Fibroblast of mammary gland (primary cell): ENCODE measurements around the gene ATG13.
"Not testable (repeated sequence)": the region's sequence is repeated elsewhere in the genome, so short reads cannot be mapped to it uniquely, and the experiment has no call there.

Experiments
- DNase-seq: peaks from one replicate; pipeline ENCODE4 v3.0.0-alpha.2; 2010; ENCODE audit warnings: low read depth
- H3K4me3 ChIP-seq: 2 replicates; pipeline ENCODE4 v1.5.1; 2011; ENCODE audit warnings: low read depth, mild to moderate bottlenecking, low read length, moderate library complexity; ENCODE audit not compliant: control insufficient read depth
- CTCF ChIP-seq: conservative IDR thresholded peaks from 2 replicates; pipeline ENCODE4 v1.5.1; 2011; ENCODE audit warnings: low read depth, low read length, inconsistent platforms; ENCODE audit not compliant: control insufficient read depth, insufficient read depth

Gene ATG13

GRCh38 chr11:46666516-46666915 lies 49.2 kb downstream of the ATG13 start:
- peak; percentile 64 for DNase-seq
- TF ChIP-seq CTCF, result no peak
- H3K4me3 ChIP-seq, result no peak overlapping the region

- no peak for DNase-seq
- TF ChIP-seq CTCF, result no peak
- H3K4me3 ChIP-seq, result no peak overlapping the region
Measured at GRCh38 chr11:46667043-46667481, 49.7 kb downstream of the ATG13 start.

GRCh38 chr11:46668480-46669085 lies 51.2 kb downstream of the ATG13 start:
- H3K4me3 ChIP-seq, result no peak overlapping the region
- DNase-seq, result no peak
- no peak for TF ChIP-seq CTCF

GRCh38 chr11:46669711-46670139 lies 52.4 kb downstream of the ATG13 start:
- peak; percentile 37 for TF ChIP-seq CTCF
- H3K4me3 ChIP-seq, result no peak overlapping the region
- no peak for DNase-seq

- not testable (repeated sequence) for H3K4me3 ChIP-seq, DNase-seq
Measured at GRCh38 chr11:46670521-46670920, 53.2 kb downstream of the ATG13 start.

GRCh38 chr11:46671958-46672315 lies 54.6 kb downstream of the ATG13 start:
- H3K4me3 ChIP-seq, result no peak overlapping the region
- DNase-seq, result no peak
- TF ChIP-seq CTCF, result no peak

GRCh38 chr11:46672381-46672839 lies 55.1 kb downstream of the ATG13 start:
- H3K4me3 ChIP-seq, result no peak overlapping the region

More at GRCh38 chr11:46672381-46672839, 55.1 kb downstream of the ATG13 start:
- TF ChIP-seq CTCF, result no peak
- no peak for DNase-seq
